ENCODE data around the gene POFUT2.

The POFUT2 gene

GRCh38 chr21:45265721-45266517, 21.8 kb downstream of the POFUT2 start:
- in situ Hi-C loops (cut with MboI; ENCODE audit: low sequenced_read_pairs): no loop called here

GRCh38 chr21:45264912-45265515, 22.7 kb downstream of the POFUT2 start:
- in situ Hi-C loops (cut with MboI; ENCODE audit: low sequenced_read_pairs): no loop called here

- in situ Hi-C loops (cut with MboI; ENCODE audit: low sequenced_read_pairs): no loop called here
Observed at GRCh38 chr21:45264146-45264911, 23.4 kb downstream of the POFUT2 start.

GRCh38 chr21:45263534-45263933, 24.2 kb downstream of the POFUT2 start:
- in situ Hi-C loops (cut with MboI; ENCODE audit: low sequenced_read_pairs): no loop called here

- in situ Hi-C loops (cut with MboI; ENCODE audit: low sequenced_read_pairs): no loop called here
Observed at GRCh38 chr21:45262616-45263015, 25.1 kb downstream of the POFUT2 start.

- in situ Hi-C loops (cut with MboI; ENCODE audit: low sequenced_read_pairs): no loop called here
Observed at GRCh38 chr21:45262041-45262581, 25.6 kb downstream of the POFUT2 start.

- in situ Hi-C loops (cut with MboI; ENCODE audit: low sequenced_read_pairs): no loop called here
Observed at GRCh38 chr21:45261093-45261492, 26.6 kb downstream of the POFUT2 start.

- in situ Hi-C loops (cut with MboI; ENCODE audit: low sequenced_read_pairs): no loop called here
Observed at GRCh38 chr21:45260191-45260825, 27.4 kb downstream of the POFUT2 start.

GRCh38 chr21:45259206-45259840, 28.4 kb downstream of the POFUT2 start:
- in situ Hi-C loops (cut with MboI; ENCODE audit: low sequenced_read_pairs): no loop called here

GRCh38 chr21:45258466-45258865, 29.2 kb downstream of the POFUT2 start:
- in situ Hi-C loops (cut with MboI; ENCODE audit: low sequenced_read_pairs): no loop called here

- in situ Hi-C loops (cut with MboI; ENCODE audit: low sequenced_read_pairs): no loop called here
Observed at GRCh38 chr21:45257673-45258341, 29.9 kb downstream of the POFUT2 start.

- in situ Hi-C loops (cut with MboI; ENCODE audit: low sequenced_read_pairs): no loop called here
Observed at GRCh38 chr21:45256912-45257672, 30.6 kb downstream of the POFUT2 start.

- in situ Hi-C loops (cut with MboI; ENCODE audit: low sequenced_read_pairs): no loop called here
Observed at GRCh38 chr21:45256021-45256911, 31.4 kb downstream of the POFUT2 start.

GRCh38 chr21:45255381-45256020, 32.2 kb downstream of the POFUT2 start:
- in situ Hi-C loops (cut with MboI; ENCODE audit: low sequenced_read_pairs): no loop called here

- in situ Hi-C loops (cut with MboI; ENCODE audit: low sequenced_read_pairs): no loop called here
Observed at GRCh38 chr21:45254460-45254930, 33.2 kb downstream of the POFUT2 start.

GRCh38 chr21:45253633-45254459, 33.8 kb downstream of the POFUT2 start:
- in situ Hi-C loops (cut with MboI; ENCODE audit: low sequenced_read_pairs): no loop called here

- in situ Hi-C loops (cut with MboI; ENCODE audit: low sequenced_read_pairs): no loop called here
Observed at GRCh38 chr21:45253180-45253579, 34.5 kb downstream of the POFUT2 start.
